ENCODE data around the gene HINT1. TPM values are rescaled to one million over a fixed set of nuclear protein-coding genes. Genes with fewer than 3 reads are reported as not detected.

HINT1 gene
- total and polyA plus RNA-seq, 2 of the 4 experiments (the other 2 are of a cell fraction), result 179 to 352 TPM

- ATAC-seq (ENCODE audit: low read depth) (no peak), DNase-seq (peak; percentile 45)
- no peaks in the 10 kb centered on the region for H4K20me1 ChIP-seq (ENCODE audit: insufficient read depth, low read length)
- no peak overlapping the region for H2BK120ac ChIP-seq (ENCODE audit: low read depth, low read length)
- peak overlapping the region; percentile 52; the same call in 1 of the 2 replicates for H3K4ac ChIP-seq (ENCODE audit: low read depth, low read length)
- H3K14ac ChIP-seq (replicated peaks; ENCODE audit: low read depth, low read length), result 0 out of 2 replicates have a peak overlapping the region, but pooled peaks have one; percentile 12
- WGBS, 2 experiments (ENCODE audit: extremely low coverage in 2 of 2, insufficient read length in 1 of 2), result no CpG with 5 or more reads among the region's 9 CpGs
- peak overlapping the region; percentile 87 for H3K4me2 ChIP-seq (ENCODE audit: low read depth, low read length)
- H2BK5ac ChIP-seq (ENCODE audit: low read depth, low read length, poor library complexity, severe bottlenecking), result peak overlapping the region; percentile 78
- no peak overlapping the region for H2BK15ac ChIP-seq (ENCODE audit: low read depth, low read length)
- peak overlapping the region; percentile 92; the same call in 1 of the 2 replicates for H3K27ac ChIP-seq (ENCODE audit: insufficient read depth, low read length)
- H4K91ac ChIP-seq (ENCODE audit: insufficient read depth, low read depth, low read length), result no peak overlapping the region
- dilution Hi-C loops (cut with HindIII; ENCODE audit: low sequenced_read_pairs, unreplicated experiment), result no loop called here
- H3K27me3 ChIP-seq (ENCODE audit: control insufficient read depth, insufficient read depth, low read length), result no peaks in the 10 kb centered on the region
- peaks cover 15% of the 10 kb centered on the region for H3K36me3 ChIP-seq (ENCODE audit: control insufficient read depth, insufficient read depth, low read length)
- intact Hi-C loops (cut with micrococcal nuclease), result loop anchor here (5.0 kb wide), 2 partner anchors 224 to 239 kb away; no protein-coding TSS in a partner anchor
- H3K9me1 ChIP-seq (ENCODE audit: insufficient read depth, low read length), result no peaks in the 10 kb centered on the region; the same call in 1 of the 2 replicates
- H2AFZ ChIP-seq (replicated peaks; ENCODE audit: low read length, poor library complexity), result no peak overlapping the region
- BruUV-seq (replicated peaks), result TSS peak; percentile 15
- peaks cover 11 to 16% of the 10 kb centered on the region in 2 experiments; a peak in 3 of 4 replicates for H3K79me1 ChIP-seq (ENCODE audit: low read depth in 1 of 2, low read length in 2 of 2)
- H3K4me1 ChIP-seq (ENCODE audit: control insufficient read depth, insufficient read depth, low read length), result peaks cover 3% of the 10 kb centered on the region; the same call in 1 of the 2 replicates
- no peak overlapping the region for H2BK20ac ChIP-seq (ENCODE audit: low read depth, low read length)
- in situ Hi-C loops (cut with MboI; ENCODE audit: low sequenced_read_pairs), result loop anchor here (10.0 kb wide), 2 partner anchors 111 to 221 kb away; no protein-coding TSS in a partner anchor
- ChIA-PET CTCF (interaction anchor here (0.6 to 1.2 kb wide), 3 partner anchors 212 to 237 kb away, joined by 3 read pairs; no protein-coding TSS in a partner anchor), POLR2A (ENCODE audit: unreplicated experiment) (interaction anchor here (0.7 to 1.0 kb wide), 2 partner anchors 16 to 96 kb away, joined by 3 to 6 read pairs; no protein-coding TSS in a partner anchor)
- no peak overlapping the region; the same call in 1 of the 2 replicates for H4K5ac ChIP-seq (ENCODE audit: low read depth, low read length)
- H3K18ac ChIP-seq (ENCODE audit: low read depth, low read length), result peak overlapping the region; percentile 44; the same call in 1 of the 2 replicates
- peak overlapping the region; percentile 89; the same call in 1 of the 2 replicates for H3K23ac ChIP-seq (ENCODE audit: low read depth, low read length)
- H2AK9ac ChIP-seq (replicated peaks; ENCODE audit: low read depth, low read length, poor library complexity), result peak overlapping the region; percentile 29
- H3K56ac ChIP-seq (ENCODE audit: extremely low read depth, insufficient read depth, low read length), result peak overlapping the region; percentile 88; the same call in 1 of the 2 replicates
- H3K4me3 ChIP-seq (ENCODE audit: insufficient read depth, low read depth, low read length), result peak overlapping the region; percentile 88
- peak overlapping the region; percentile 20 to 56; a peak in 3 of 4 replicates for H4K8ac ChIP-seq (ENCODE audit: low read depth in 2 of 2, low read length in 2 of 2)
- peak overlapping the region; percentile 92 for H3K9ac ChIP-seq (ENCODE audit: low read depth, low read length)
- H2AK5ac ChIP-seq (ENCODE audit: low read depth, low read length), result no peak overlapping the region
- H3K9me3 ChIP-seq (ENCODE audit: control insufficient read depth, insufficient read depth, low read length), result no peaks in the 10 kb centered on the region
- TF ChIP-seq CHD1 (IDR thresholded peaks at IDR 0.05; ENCODE audit: low read depth, low read length) (no peak), SMC3 (IDR thresholded peaks at IDR 0.05; ENCODE audit: low read depth, low read length) (no peak), CEBPB (IDR thresholded peaks at IDR 0.05; ENCODE audit: low read depth, low read length) (peak; percentile 47; the same call in 1 of the 2 replicates), RFX5 (IDR thresholded peaks at IDR 0.05; ENCODE audit: low read depth, low read length) (no peak), RAD21 (IDR thresholded peaks at IDR 0.05; ENCODE audit: low read length) (no peak), POLR2A (IDR thresholded peaks at IDR 0.05; ENCODE audit: low read depth, low read length) (no peak), FOS (IDR thresholded peaks at IDR 0.05; ENCODE audit: low read depth, low read length) (no peak), MAFK (IDR thresholded peaks at IDR 0.05; ENCODE audit: low read depth, low read length) (peak; percentile 73), CTCF (conservative IDR thresholded peaks at IDR 0.05; ENCODE audit: low read depth, low read length) (no peak), ELK1 (IDR thresholded peaks at IDR 0.05; ENCODE audit: borderline replicate concordance, low read depth, low read length) (no peak), MAZ (IDR thresholded peaks at IDR 0.05; ENCODE audit: borderline replicate concordance, low read depth, low read length) (no peak), RCOR1 (IDR thresholded peaks at IDR 0.05; ENCODE audit: insufficient replicate concordance, low read length) (no peak), NFE2L2 (IDR thresholded peaks at IDR 0.05; ENCODE audit: low read depth, low read length) (peak; percentile 58)
Measured at GRCh38 chr5:131163276-131164119, 1.6 kb downstream of the HINT1 start.
